Lower leg skin (tissue), 4 donors: ENCODE measurements around the gene RAB1B. TPM values are rescaled to one million over a fixed set of nuclear protein-coding genes. Genes with fewer than 3 reads are reported as not detected.

ENCODE experiments used
- DNase-seq, 2 donors: peaks; one replicate each; pipeline ENCODE4 v3.0.0-alpha.2; 2019; ENCODE audit warnings: low spot score in 2 of 2
- H3K4me3 ChIP-seq: fragments of 200-600 bp; sonication (generic); 2 replicates; pipeline ENCODE4 v1.5.1; 2017; ENCODE audit warnings: mild to moderate bottlenecking, low read depth; ENCODE audit not compliant: poor library complexity, severe bottlenecking
- CTCF ChIP-seq, 3 donors: fragments of 450-650 bp; IDR thresholded peaks; one replicate each; pipeline ENCODE4 v1.5.1; 2016; ENCODE audit warnings: antibody characterized with exemption in 3 of 3, mild to moderate bottlenecking in 3 of 3, moderate library complexity in 2 of 3
- POLR2A ChIP-seq, 2 donors: fragments of 450-650 bp; IDR thresholded peaks; one replicate each; pipeline ENCODE4 v1.6.1; 2016 to 2017; ENCODE audit warnings: antibody characterized with exemption in 2 of 2, mild to moderate bottlenecking in 1 of 2, moderate library complexity in 1 of 2
- WGBS, 2 donors: methylation state at CpG; one replicate each; pipeline ENCODE4 v1.1.5; 2018; 5-methylcytosine and 5-hydroxymethylcytosine counted together
- intact Hi-C: fragments of 100-400 bp; cut with DNase I; formaldehyde crosslinking; loops from one replicate; pipeline ENCODE4 v1.15.0; 2023; ENCODE audit warnings: low total_unique reads
- total RNA-seq, 4 donors: library from RNA; depleted of rRNA; stranded (reverse); fragments of >200 nt; gene quantifications; one replicate each; pipeline ENCODE4 v1.1.0, GENCODE V29; 2016

The RAB1B gene
- total RNA-seq, 4 donors from 2014 or later = 118 to 143 (median 126) TPM

- DNase-seq = no peak
- intact Hi-C loops = no loop called here
- WGBS, 2 donors = 39 to 43% methylated on average over 14 to 18 of the region's 20 CpGs
- TF ChIP-seq CTCF (IDR thresholded peaks at IDR 0.05) (no peak), POLR2A (IDR thresholded peaks at IDR 0.05) (no peak)
- no peak overlapping the region for H3K4me3 ChIP-seq
These were observed 13.5 kb downstream of the RAB1B start for GRCh38 chr11:66281776-66282467.

- peak in 1 of 3 donors; percentile 94 for TF ChIP-seq CTCF (IDR thresholded peaks at IDR 0.05)
- TF ChIP-seq POLR2A (IDR thresholded peaks at IDR 0.05) = no peak
- WGBS, 2 donors = 17 to 21% methylated on average over 21 to 26 of the region's 35 CpGs
- intact Hi-C loops = no loop called here
- no peak overlapping the region for H3K4me3 ChIP-seq
- DNase-seq = peak; percentile 94 to 99
These were observed 14.3 kb downstream of the RAB1B start for GRCh38 chr11:66282468-66283455.

- DNase-seq = no peak
- intact Hi-C loops = no loop called here
- no peak for TF ChIP-seq POLR2A (IDR thresholded peaks at IDR 0.05)
- no peak for TF ChIP-seq CTCF (IDR thresholded peaks at IDR 0.05)
- 69 to 71% methylated on average over 6 to 13 of the region's 14 CpGs for WGBS, 2 donors
- no peak overlapping the region for H3K4me3 ChIP-seq
These were observed 15.1 kb downstream of the RAB1B start for GRCh38 chr11:66283461-66284105.

GRCh38 chr11:66284526-66285078 is 16.2 kb downstream of the RAB1B start:
- 91 to 92% methylated on average over 16 of the region's 16 CpGs for WGBS, 2 donors
- intact Hi-C loops = loop anchor here (5.0 kb wide), 1 partner anchor 62 kb away; no protein-coding TSS in a partner anchor
- H3K4me3 ChIP-seq = no peak overlapping the region
- TF ChIP-seq POLR2A (IDR thresholded peaks at IDR 0.05) = no peak
- no peak for TF ChIP-seq CTCF (IDR thresholded peaks at IDR 0.05)
- no peak for DNase-seq

- intact Hi-C loops = loop anchor here (5.0 kb wide), 1 partner anchor 63 kb away; no protein-coding TSS in a partner anchor
- WGBS, 2 donors = 84% methylated on average over 12 to 13 of the region's 13 CpGs
- TF ChIP-seq CTCF (IDR thresholded peaks at IDR 0.05) (no peak), POLR2A (IDR thresholded peaks at IDR 0.05) (no peak)
- DNase-seq = no peak
- H3K4me3 ChIP-seq = no peak overlapping the region
These were observed 17.0 kb downstream of the RAB1B start for GRCh38 chr11:66285250-66285947.
